Measurements from ENCODE around the gene TUBAL3.

- TF ChIP-seq CTCF (conservative IDR thresholded peaks at IDR 0.05; ENCODE audit: low read depth, low read length) (no peak), POLR2A (IDR thresholded peaks at IDR 0.05; ENCODE audit: low read depth, low read length) (no peak), RAD21 (IDR thresholded peaks at IDR 0.05; ENCODE audit: low read length) (no peak), RCOR1 (IDR thresholded peaks at IDR 0.05; ENCODE audit: insufficient replicate concordance, low read length) (no peak), SMC3 (IDR thresholded peaks at IDR 0.05; ENCODE audit: low read depth, low read length) (no peak), RFX5 (IDR thresholded peaks at IDR 0.05; ENCODE audit: low read depth, low read length) (no peak), MXI1 (IDR thresholded peaks at IDR 0.05; ENCODE audit: borderline replicate concordance, low read depth, low read length) (no peak), FOS (IDR thresholded peaks at IDR 0.05; ENCODE audit: low read depth, low read length) (no peak), NFE2L2 (IDR thresholded peaks at IDR 0.05; ENCODE audit: low read depth, low read length) (no peak), CEBPB (IDR thresholded peaks at IDR 0.05; ENCODE audit: low read depth, low read length) (no peak), MAFK (IDR thresholded peaks at IDR 0.05; ENCODE audit: low read depth, low read length) (no peak), MAZ (IDR thresholded peaks at IDR 0.05; ENCODE audit: borderline replicate concordance, low read depth, low read length) (no peak), CHD1 (IDR thresholded peaks at IDR 0.05; ENCODE audit: low read depth, low read length) (no peak)
- TF ChIP-seq, protein P1, sequence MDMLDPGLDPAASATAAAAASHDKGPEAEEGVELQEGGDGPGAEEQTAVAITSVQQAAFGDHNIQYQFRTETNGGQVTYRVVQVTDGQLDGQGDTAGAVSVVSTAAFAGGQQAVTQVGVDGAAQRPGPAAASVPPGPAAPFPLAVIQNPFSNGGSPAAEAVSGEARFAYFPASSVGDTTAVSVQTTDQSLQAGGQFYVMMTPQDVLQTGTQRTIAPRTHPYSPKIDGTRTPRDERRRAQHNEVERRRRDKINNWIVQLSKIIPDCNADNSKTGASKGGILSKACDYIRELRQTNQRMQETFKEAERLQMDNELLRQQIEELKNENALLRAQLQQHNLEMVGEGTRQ (IDR thresholded peaks at IDR 0.05; ENCODE audit: low read depth, low read length): no peak
Observed at GRCh38 chr10:5435328-5435727, 30.7 kb upstream of the TUBAL3 start.
